ENCODE results near the gene TTLL11.

DNA sequence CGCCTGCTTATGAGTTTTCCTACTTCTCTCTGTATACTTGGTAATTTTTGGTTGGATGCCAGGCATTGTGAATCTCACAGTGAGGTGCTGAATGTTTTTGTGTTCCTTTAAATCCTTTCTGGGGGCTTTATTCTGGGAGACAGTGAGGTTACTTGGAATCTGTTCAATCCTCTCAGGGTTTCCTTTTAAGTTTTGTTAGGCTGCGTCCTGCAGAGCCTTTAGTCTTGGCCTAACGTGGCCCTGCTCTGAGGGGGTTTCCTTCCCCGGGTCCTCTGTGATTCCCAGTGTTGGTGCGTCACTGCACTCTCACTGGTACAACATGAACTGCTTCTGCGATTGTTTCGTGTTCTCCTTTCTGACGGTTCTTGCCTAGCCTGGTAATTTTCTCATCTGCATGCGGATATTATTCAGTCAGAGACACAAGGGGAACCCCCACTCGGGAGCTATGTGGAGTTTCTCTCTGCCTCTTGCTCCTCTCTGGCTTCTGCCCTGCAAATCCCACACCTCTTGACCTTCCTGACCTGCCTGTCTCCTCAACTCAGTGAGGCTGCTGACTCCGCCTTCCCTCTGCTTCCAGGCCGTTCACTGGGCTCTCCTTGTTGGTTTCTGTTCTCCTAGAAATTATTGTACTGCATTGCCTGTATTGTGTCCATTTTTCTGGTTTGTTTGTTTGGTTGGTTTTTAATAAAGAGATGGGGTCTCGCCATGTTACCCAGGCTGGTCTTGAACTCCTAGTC is 313.6 kb downstream of the TTLL11 start:
- TF ChIP-seq, protein P1, sequence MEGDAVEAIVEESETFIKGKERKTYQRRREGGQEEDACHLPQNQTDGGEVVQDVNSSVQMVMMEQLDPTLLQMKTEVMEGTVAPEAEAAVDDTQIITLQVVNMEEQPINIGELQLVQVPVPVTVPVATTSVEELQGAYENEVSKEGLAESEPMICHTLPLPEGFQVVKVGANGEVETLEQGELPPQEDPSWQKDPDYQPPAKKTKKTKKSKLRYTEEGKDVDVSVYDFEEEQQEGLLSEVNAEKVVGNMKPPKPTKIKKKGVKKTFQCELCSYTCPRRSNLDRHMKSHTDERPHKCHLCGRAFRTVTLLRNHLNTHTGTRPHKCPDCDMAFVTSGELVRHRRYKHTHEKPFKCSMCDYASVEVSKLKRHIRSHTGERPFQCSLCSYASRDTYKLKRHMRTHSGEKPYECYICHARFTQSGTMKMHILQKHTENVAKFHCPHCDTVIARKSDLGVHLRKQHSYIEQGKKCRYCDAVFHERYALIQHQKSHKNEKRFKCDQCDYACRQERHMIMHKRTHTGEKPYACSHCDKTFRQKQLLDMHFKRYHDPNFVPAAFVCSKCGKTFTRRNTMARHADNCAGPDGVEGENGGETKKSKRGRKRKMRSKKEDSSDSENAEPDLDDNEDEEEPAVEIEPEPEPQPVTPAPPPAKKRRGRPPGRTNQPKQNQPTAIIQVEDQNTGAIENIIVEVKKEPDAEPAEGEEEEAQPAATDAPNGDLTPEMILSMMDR (IDR thresholded peaks at IDR 0.05): no peak
- TF ChIP-seq FOXM1 (IDR thresholded peaks at IDR 0.05; ENCODE audit: low read depth): no peak
- TF ChIP-seq EZH2phosphoT487 (IDR thresholded peaks at IDR 0.05; ENCODE audit: borderline replicate concordance, low read depth): no peak
- TF ChIP-seq, protein P2, sequence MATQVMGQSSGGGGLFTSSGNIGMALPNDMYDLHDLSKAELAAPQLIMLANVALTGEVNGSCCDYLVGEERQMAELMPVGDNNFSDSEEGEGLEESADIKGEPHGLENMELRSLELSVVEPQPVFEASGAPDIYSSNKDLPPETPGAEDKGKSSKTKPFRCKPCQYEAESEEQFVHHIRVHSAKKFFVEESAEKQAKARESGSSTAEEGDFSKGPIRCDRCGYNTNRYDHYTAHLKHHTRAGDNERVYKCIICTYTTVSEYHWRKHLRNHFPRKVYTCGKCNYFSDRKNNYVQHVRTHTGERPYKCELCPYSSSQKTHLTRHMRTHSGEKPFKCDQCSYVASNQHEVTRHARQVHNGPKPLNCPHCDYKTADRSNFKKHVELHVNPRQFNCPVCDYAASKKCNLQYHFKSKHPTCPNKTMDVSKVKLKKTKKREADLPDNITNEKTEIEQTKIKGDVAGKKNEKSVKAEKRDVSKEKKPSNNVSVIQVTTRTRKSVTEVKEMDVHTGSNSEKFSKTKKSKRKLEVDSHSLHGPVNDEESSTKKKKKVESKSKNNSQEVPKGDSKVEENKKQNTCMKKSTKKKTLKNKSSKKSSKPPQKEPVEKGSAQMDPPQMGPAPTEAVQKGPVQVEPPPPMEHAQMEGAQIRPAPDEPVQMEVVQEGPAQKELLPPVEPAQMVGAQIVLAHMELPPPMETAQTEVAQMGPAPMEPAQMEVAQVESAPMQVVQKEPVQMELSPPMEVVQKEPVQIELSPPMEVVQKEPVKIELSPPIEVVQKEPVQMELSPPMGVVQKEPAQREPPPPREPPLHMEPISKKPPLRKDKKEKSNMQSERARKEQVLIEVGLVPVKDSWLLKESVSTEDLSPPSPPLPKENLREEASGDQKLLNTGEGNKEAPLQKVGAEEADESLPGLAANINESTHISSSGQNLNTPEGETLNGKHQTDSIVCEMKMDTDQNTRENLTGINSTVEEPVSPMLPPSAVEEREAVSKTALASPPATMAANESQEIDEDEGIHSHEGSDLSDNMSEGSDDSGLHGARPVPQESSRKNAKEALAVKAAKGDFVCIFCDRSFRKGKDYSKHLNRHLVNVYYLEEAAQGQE (IDR thresholded peaks at IDR 0.05; ENCODE audit: low read depth, low read length): no peak
- TF ChIP-seq POLR2AphosphoS5 (IDR thresholded peaks at IDR 0.05; ENCODE audit: low read depth, low read length): no peak
- TF ChIP-seq MXI1 (IDR thresholded peaks at IDR 0.05; ENCODE audit: low read depth, low read length): no peak
- no peak for TF ChIP-seq YY1 (IDR thresholded peaks at IDR 0.05; ENCODE audit: low read depth)
- no peak for TF ChIP-seq TCF12 (IDR thresholded peaks at IDR 0.05)
- no peak for TF ChIP-seq NRF1 (IDR thresholded peaks at IDR 0.05; ENCODE audit: low read depth, low read length)

Data from SK-N-SH (cell line).